Measurements from ENCODE around the gene TPK1.

TPK1 gene

DNA sequence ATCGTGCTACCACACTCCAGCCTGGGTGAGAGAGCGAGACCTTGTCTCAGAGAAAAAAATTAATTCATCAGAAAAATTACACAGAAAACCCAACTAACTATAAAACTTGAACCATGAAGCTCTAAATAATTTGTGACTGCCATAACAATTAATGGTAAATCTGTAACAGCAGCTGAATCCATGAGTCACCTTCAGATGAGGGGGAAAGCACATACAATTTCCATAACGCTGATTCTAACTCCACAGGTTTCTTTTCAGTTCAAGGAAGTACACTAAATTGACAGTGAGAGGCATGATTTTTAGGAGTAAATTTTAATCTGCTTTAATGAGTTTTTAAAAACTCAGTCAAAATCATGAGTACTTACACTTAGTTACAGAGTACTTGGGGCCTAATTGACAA lies 312.2 kb downstream of the TPK1 start:
- FAIRE-seq = no peak

DNA sequence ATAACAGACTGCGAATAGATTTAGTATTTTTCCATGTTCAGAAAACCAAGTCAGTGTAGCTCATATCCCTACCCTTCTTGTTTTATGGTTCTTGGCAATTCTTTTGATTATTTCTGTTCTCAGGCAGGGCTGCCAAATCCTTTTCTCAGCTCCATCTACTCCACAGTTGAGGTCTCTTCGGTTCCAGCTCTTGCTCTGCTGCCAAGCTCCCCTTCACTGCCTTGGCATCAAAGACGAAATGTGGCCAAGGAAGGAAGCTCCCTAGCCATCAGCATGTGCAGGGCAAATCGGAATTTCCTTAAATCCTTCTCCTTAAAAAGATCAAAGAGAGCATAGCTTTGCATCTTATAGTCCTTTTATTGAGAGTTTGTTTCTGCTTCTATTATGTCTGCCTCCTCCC lies 315.9 kb downstream of the TPK1 start:
- FAIRE-seq = no peak

GRCh38 chr7:144518360-144518759 lies 317.5 kb downstream of the TPK1 start:
- no peak for FAIRE-seq

DNA sequence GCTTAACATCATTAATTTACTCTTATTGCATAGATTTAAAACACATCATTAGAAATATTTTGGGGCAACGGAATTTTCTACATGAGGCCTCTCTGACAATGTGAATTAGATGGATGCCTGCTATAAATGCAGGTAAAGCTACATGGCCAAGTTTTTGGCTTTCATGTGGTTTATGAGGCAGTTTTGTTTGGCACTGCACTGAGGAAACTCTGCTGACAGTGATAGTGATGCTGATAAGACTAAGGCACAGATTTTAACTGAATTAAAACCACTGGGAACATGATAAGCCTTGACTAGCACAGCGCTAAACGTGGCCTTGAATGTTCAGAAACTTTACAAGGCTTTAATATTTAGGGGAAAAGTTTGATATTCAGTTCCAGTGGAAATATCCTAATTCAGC lies 318.1 kb downstream of the TPK1 start:
- FAIRE-seq = no peak

GRCh38 chr7:144516729-144517525 lies 318.9 kb downstream of the TPK1 start:
- no peak for FAIRE-seq

- FAIRE-seq = no peak
These were observed 322.5 kb downstream of the TPK1 start for GRCh38 chr7:144513334-144513733.

DNA sequence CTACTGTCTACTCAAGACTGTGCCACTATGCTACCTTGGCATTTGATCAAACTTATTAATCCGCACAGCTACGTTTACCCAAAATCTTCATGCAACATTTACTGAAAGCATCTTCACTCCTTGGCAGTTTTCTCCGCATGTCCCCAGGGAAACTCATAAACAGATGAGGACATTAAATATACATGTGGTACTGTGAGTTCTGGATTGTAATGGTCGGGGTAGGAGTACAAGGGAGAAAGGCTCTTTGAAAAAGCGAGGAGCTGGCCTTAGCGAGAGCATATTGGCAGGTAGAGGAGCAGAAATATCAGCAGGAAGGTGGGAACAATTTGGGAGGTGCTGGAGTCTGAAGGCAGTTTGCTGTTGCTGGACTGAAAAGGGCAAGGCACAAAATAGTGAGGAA lies 325.2 kb downstream of the TPK1 start:
- FAIRE-seq = no peak

DNA sequence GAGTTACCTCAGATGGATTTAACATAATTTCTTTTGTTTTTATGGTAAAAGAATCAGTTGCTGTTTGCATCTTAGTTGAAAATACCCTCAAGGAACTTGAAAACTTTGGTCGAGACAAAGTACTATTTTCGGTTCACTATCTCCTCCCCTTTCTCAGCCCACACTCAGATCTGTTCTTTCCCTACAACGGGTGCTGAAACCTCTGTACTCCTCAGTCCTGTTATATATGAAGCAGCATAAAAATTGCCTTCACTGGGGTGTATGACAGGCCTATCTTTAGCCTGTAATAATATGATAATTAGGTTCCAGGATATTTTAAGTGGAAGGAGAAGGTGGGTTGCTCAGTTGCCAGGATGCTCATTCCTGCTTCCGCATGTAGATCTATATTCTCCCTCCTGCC lies 327.2 kb downstream of the TPK1 start:
- FAIRE-seq = no peak

GRCh38 chr7:144503215-144503614 lies 332.6 kb downstream of the TPK1 start:
- no peak for FAIRE-seq

GRCh38 chr7:144500225-144500624 lies 335.6 kb downstream of the TPK1 start:
- no peak for FAIRE-seq

DNA sequence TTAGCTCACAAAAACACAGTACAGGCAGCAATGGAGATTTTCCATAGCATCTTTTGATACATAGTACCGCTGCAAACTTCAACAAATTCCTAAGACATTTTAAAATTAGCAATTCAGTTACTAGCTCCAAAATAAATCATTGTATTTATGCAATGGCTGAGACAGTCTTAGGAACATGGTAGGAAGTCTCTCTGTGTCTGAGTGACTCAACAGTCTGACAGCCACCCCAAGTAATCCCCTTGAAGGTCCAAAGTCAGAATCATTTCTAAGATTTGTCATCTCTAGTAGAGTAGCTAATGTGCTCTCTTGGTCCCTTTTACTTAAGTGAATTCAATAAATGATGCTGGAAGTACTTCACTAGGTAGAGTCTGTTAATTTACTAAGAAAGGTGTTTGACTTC lies 338.6 kb downstream of the TPK1 start:
- FAIRE-seq = no peak

DNA sequence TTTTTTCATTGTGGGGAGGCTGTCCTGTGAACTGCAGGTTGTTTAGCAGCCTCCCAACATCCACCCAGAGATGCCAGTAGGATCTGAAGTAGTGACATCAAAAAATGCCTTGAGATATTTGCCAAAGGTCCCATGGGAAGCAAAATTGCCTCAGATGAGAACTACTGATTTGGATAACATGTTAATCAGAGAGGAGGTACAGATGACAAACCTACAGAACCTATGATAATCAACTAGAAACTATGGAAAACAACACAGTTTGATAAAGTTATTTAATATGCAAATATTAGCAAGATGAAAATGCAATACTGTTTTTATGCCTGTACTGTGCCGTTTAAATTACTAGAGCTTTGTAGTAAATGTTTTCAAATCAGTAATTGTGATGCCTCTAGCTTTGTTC lies 341.5 kb downstream of the TPK1 start:
- FAIRE-seq = no peak

GRCh38 chr7:144489504-144489903 lies 346.3 kb downstream of the TPK1 start:
- no peak for FAIRE-seq

DNA sequence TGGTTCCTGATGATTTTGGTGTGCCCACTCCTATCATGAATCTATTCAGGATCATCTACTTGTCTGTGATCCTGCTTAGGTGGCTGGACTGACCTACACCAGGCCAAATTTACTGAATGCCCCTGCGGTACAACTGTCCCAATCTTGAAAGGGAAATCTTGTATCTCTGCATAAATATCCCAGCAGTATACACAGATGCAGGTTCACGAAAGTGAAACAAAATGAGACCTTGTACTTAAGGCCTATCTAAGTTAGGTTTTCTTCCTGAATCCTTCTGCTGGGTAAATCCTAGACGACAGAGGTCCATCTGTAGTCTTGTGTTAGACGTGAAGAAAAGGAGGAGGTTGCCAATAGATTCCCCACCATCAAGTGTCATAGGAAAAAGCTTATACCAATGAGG lies 346.9 kb downstream of the TPK1 start:
- no peak for FAIRE-seq

GRCh38 chr7:144487901-144488300 lies 348.0 kb downstream of the TPK1 start:
- no peak for FAIRE-seq

- FAIRE-seq = no peak
These were observed 351.4 kb downstream of the TPK1 start for GRCh38 chr7:144484445-144484844.

DNA sequence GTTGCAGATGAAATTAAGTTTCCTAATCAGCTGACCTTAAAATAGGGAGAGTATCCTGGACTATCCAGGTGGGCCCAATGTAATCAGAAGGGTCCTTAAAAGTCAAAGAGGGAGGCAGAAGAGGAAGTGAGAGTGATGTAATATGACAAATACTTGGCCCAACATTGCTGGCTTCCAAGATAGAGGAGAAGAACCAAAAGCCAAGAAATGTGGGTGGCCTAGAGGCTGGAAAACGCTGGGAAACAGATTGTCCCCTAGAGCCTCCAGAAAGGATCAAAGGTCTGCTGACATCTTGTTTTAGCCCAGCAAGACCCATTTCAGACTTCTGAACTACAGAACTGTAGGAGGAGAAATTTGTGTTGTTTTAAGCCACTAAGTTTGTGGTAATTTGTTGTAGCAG lies 352.7 kb downstream of the TPK1 start:
- FAIRE-seq = no peak

GRCh38 chr7:144481833-144482232 lies 354.0 kb downstream of the TPK1 start:
- FAIRE-seq = no peak

- no peak for FAIRE-seq
These were observed 358.5 kb downstream of the TPK1 start for GRCh38 chr7:144477348-144477747.

GRCh38 chr7:144474800-144475615 lies 360.8 kb downstream of the TPK1 start:
- FAIRE-seq = no peak

- FAIRE-seq = no peak
These were observed 361.5 kb downstream of the TPK1 start for GRCh38 chr7:144474363-144474762.

GRCh38 chr7:144473908-144474307 lies 361.9 kb downstream of the TPK1 start:
- no peak for FAIRE-seq

DNA sequence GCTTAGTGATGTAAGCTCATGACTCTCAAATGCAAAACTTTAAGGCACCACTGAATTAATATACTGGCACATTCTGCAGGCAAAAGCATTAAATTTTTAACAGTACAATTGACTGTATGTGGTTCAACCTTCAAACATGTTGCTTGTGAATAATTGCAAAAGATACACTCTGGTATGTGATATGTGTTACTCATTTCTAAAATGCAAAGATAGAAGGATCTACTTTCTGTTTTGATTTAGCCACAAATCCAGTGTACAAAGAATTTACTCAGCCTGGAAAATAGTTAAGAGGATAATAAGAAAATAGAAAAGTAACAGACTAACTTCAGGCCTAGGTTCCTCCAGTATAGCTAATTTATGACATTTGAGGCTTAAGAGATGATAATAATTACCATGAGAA lies 365.8 kb downstream of the TPK1 start:
- FAIRE-seq = no peak

DNA sequence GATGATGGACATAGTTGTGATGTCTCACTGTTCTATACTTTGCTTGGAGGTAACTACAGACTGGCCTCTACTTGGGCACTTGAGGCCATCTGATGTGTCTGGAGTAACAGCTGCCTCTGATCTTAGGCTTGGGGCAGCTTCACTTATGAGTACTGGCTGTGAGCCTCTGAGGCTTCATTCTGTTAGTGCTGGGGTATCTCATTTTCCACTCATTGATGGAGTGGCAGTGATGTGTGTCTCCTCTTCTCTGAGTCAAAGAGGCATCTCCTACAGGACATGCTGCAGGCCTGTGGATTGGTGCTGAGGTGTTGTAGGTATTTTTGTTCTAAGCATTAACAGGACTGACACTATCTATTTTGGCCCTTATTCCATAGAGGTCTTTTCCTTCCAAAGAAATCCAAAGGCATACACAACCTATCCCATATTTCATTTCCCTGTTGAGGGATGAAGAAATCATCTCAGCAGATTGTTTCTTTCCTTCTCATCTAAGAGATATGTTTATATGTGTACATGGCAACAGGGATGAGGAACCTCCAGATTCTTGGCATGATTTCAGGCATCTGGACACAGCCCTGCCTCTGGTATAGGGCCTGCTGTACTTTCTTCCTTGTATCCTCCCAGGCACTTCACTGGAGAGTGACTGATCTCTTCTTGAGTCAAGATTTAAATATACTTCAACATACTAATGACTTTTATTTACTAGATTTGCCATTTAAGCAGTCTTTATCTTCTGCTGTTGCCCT lies 366.7 kb downstream of the TPK1 start:
- no peak for FAIRE-seq

Data from G401.6 (cell line).